ENCODE data around the gene EIF1AX. TPM values are rescaled to one million over a fixed set of nuclear protein-coding genes. Genes with fewer than 3 reads are reported as not detected.

The EIF1AX gene
- total and polyA plus RNA-seq, 4 donors: 19.1 to 89.0 (median 22.6) TPM

GRCh38 chrX:20132666-20133065 lies 9.0 kb downstream of the EIF1AX start:
- WGBS: 83% methylated on average over 1 of the region's 1 CpG
- DNase-seq (ENCODE audit: low spot score): no peak
- no peaks in the 10 kb centered on the region for H3K4me1 ChIP-seq (ENCODE audit: control insufficient read depth in 4 of 4, insufficient read depth in 4 of 4, low read length in 3 of 4)
- TF ChIP-seq FOXA2 (IDR thresholded peaks at IDR 0.05): no peak
- no peak for TF ChIP-seq NR2F2 (IDR thresholded peaks at IDR 0.05)
- no peak for TF ChIP-seq REST (IDR thresholded peaks at IDR 0.05)
- TF ChIP-seq HNF4G (IDR thresholded peaks at IDR 0.05): no peak
- TF ChIP-seq ATF3 (IDR thresholded peaks at IDR 0.05): no peak
- no peak for TF ChIP-seq CTCF (IDR thresholded peaks at IDR 0.05; ENCODE audit: low read depth, low read length, missing input control)
- TF ChIP-seq RXRA (IDR thresholded peaks at IDR 0.05): no peak
- no peak for TF ChIP-seq YY1 (IDR thresholded peaks at IDR 0.05)
- no peak for TF ChIP-seq TAF1 (conservative IDR thresholded peaks at IDR 0.05)
- no peak for TF ChIP-seq FOXA1 (IDR thresholded peaks at IDR 0.05)
- no peak overlapping the region for H3K4me3 ChIP-seq (ENCODE audit: low read depth in 1 of 3, low read length in 3 of 3)
- H3K36me3 ChIP-seq (ENCODE audit: control insufficient read depth in 4 of 4, insufficient read depth in 3 of 4, low read depth in 1 of 4, low read length in 3 of 4): peaks cover 0 to 78% (median 43%) of the 10 kb centered on the region in 4 donors
- no peaks in the 10 kb centered on the region for H3K27me3 ChIP-seq (ENCODE audit: control insufficient read depth in 4 of 4, insufficient read depth in 4 of 4, low read length in 3 of 4)
- H3K9ac ChIP-seq (ENCODE audit: low read depth in 1 of 2, low read length in 2 of 2): no peak overlapping the region
- no peaks in the 10 kb centered on the region for H3K9me3 ChIP-seq (ENCODE audit: control insufficient read depth in 4 of 4, low read length in 3 of 4)
- no peak overlapping the region for H3K27ac ChIP-seq (ENCODE audit: low read depth in 1 of 2, low read length in 2 of 2)

- Histone ChIP-seq H3K27ac (ENCODE audit: low read depth in 1 of 2, low read length in 2 of 2) (no peak overlapping the region), H3K9ac (ENCODE audit: low read depth in 1 of 2, low read length in 2 of 2) (no peak overlapping the region), H3K36me3 (ENCODE audit: control insufficient read depth in 4 of 4, insufficient read depth in 3 of 4, low read depth in 1 of 4, low read length in 3 of 4) (peaks cover 0 to 60% (median 37%) of the 10 kb centered on the region in 4 donors), H3K27me3 (ENCODE audit: control insufficient read depth in 4 of 4, insufficient read depth in 4 of 4, low read length in 3 of 4) (no peaks in the 10 kb centered on the region), H3K9me3 (ENCODE audit: control insufficient read depth in 4 of 4, low read length in 3 of 4) (no peaks in the 10 kb centered on the region), H3K4me3 (ENCODE audit: low read depth in 1 of 3, low read length in 3 of 3) (no peak overlapping the region), H3K4me1 (ENCODE audit: control insufficient read depth in 4 of 4, insufficient read depth in 4 of 4, low read length in 3 of 4) (no peaks in the 10 kb centered on the region)
- WGBS: 87% methylated on average over 1 of the region's 1 CpG
- TF ChIP-seq NR2F2 (IDR thresholded peaks at IDR 0.05): no peak
- no peak for TF ChIP-seq JUND (IDR thresholded peaks at IDR 0.05)
- no peak for TF ChIP-seq ATF3 (IDR thresholded peaks at IDR 0.05)
- TF ChIP-seq TAF1 (conservative IDR thresholded peaks at IDR 0.05): no peak
- TF ChIP-seq MAX (IDR thresholded peaks at IDR 0.05): no peak
- TF ChIP-seq HNF4A (conservative IDR thresholded peaks at IDR 0.05): no peak
- no peak for TF ChIP-seq YY1 (IDR thresholded peaks at IDR 0.05)
- TF ChIP-seq RXRA (IDR thresholded peaks at IDR 0.05): no peak
- TF ChIP-seq FOXA1 (IDR thresholded peaks at IDR 0.05): no peak
- no peak for TF ChIP-seq CTCF (IDR thresholded peaks at IDR 0.05; ENCODE audit: low read depth, low read length, missing input control)
- TF ChIP-seq SP1 (IDR thresholded peaks at IDR 0.05): no peak
- no peak for TF ChIP-seq GABPA (IDR thresholded peaks at IDR 0.05 in 1 of 2, conservative IDR thresholded peaks at IDR 0.05 in 1 of 2)
- no peak for TF ChIP-seq ZBTB33 (IDR thresholded peaks at IDR 0.05)
- TF ChIP-seq EGR1 (IDR thresholded peaks at IDR 0.05; ENCODE audit: low read depth in 2 of 2): no peak
- TF ChIP-seq FOXA2 (IDR thresholded peaks at IDR 0.05): no peak
- DNase-seq (ENCODE audit: low spot score): no peak
Measured at GRCh38 chrX:20130357-20130756, 11.3 kb downstream of the EIF1AX start.

Measured in liver (tissue), 9 donors.